ENCODE data around the gene CORT.
"Not testable (repeated sequence)": the region's sequence is repeated elsewhere in the genome, so short reads cannot be mapped to it uniquely, and the experiment has no call there.

Gene CORT, protein sequence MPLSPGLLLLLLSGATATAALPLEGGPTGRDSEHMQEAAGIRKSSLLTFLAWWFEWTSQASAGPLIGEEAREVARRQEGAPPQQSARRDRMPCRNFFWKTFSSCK

DNA sequence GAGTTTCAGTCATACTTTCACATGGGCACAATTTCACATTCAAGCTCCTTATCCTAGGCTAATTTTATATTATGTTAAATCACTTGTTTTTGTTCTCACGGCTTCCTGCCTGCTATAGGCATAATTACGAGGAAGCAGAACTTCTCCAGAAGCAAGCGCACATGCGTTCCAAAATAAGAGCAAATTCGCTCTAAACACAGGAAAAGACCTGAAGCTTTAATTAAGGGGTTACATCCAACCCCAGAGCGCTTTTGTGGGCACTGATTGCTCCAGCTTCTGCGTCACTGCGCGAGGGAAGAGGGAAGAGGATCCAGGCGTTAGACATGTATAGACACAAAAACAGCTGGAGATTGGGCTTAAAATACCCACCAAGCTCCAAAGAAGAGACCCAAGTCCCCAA lies at the start of gene CORT:
CORT (plus strand) TSS at position 281 of the 400 bp plus-strand sequence. CDS start 193 bp downstream, outside the sequence.
- no peak for DNase-seq
- Mint-ChIP-seq H3K4me3 (no peak within 1 kb of the TSS), H3K4me1 (no peaks in the 10 kb centered on the region), H3K27me3 (peaks cover 11% of the 10 kb centered on the region), H3K27ac (peak within 1 kb of the TSS in 1 of 2 donors; percentile 79), H3K9me3 (no peaks in the 10 kb centered on the region)
- no peak for ATAC-seq

DNA sequence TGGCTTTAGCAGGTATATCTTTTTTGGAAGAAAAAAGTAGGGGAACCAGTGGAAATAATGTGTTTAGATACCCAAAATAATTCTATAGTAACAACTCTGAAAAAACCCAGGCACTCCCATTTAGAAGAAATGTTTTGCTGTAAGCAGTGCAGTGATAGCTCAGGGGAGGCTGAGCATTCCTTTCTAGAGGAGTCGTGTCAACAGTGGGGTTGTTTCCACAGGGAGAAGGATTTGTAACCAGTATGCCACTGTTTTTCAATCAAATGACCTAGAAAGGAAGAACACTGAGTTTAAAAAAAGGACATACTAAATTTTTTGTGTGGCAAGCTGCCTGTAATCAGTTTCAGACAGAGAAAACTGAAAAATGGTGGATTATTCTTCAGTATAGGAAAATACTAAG lies 48.5 kb upstream of the CORT start:
- Mint-ChIP-seq H3K4me3 (no peak overlapping the region), H3K4me1 (peaks cover 35% of the 10 kb centered on the region), H3K27ac (no peak overlapping the region), H3K27me3 (no peaks in the 10 kb centered on the region), H3K9me3 (no peaks in the 10 kb centered on the region)
- no peak for DNase-seq
- no peak for ATAC-seq

DNA sequence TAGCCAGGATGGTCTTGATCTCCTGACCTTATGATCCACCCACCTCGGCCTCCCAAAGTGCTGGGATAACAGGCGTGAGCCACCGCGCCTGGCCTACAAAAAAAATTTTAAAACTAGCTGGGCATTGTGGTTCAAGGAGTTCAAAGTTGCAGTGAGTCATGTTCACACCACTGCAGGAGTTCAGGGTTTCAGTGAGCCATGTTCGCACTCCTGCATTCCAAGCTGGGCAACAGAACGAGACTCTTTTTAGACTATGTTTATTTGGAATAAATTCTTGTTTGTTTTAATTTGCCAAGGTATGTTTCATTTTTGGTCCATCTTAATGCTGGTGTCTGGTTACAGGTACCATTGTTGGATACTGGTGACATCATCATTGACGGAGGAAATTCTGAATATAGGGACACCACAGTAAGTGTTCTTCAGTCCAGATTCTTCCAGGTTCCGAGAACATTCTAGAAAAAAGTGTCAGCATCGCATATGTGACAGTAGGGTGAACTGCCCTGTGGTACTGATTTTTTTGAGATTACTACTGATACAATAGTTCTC lies 47.0 kb upstream of the CORT start:
- Mint-ChIP-seq H3K4me1 (peaks cover 34% of the 10 kb centered on the region), H3K9me3 (no peaks in the 10 kb centered on the region), H3K27ac (no peak overlapping the region), H3K27me3 (no peaks in the 10 kb centered on the region), H3K4me3 (no peak overlapping the region)
- DNase-seq (no peak), ATAC-seq (no peak)

DNA sequence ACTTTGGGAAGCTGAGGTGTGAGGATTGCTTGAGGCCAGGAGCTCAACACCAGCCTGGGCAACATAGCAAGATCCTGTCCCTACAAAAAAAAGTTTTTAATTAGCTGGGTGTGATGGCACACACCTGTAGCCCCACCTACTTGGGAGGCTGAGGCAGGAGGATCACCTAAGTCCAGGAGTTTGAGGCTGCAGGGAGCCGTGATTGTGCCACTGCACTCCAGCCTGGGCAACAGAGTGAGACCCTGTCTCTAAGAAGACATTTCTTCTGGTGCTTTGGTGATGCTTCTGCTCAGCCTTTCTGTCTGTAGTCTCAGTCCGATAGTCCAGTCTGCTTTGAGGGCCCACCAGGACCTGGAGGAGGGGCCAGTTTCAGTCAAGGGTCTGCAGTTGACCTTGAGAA lies 42.6 kb upstream of the CORT start:
- H3K27ac Mint-ChIP-seq: peak overlapping the region in 1 of 2 donors; percentile 9
- no peaks in the 10 kb centered on the region for H3K27me3 Mint-ChIP-seq
- H3K9me3 Mint-ChIP-seq: no peaks in the 10 kb centered on the region
- no peak for ATAC-seq
- peaks cover 4% of the 10 kb centered on the region for H3K4me1 Mint-ChIP-seq
- no peak overlapping the region for H3K4me3 Mint-ChIP-seq
- DNase-seq: no peak

DNA sequence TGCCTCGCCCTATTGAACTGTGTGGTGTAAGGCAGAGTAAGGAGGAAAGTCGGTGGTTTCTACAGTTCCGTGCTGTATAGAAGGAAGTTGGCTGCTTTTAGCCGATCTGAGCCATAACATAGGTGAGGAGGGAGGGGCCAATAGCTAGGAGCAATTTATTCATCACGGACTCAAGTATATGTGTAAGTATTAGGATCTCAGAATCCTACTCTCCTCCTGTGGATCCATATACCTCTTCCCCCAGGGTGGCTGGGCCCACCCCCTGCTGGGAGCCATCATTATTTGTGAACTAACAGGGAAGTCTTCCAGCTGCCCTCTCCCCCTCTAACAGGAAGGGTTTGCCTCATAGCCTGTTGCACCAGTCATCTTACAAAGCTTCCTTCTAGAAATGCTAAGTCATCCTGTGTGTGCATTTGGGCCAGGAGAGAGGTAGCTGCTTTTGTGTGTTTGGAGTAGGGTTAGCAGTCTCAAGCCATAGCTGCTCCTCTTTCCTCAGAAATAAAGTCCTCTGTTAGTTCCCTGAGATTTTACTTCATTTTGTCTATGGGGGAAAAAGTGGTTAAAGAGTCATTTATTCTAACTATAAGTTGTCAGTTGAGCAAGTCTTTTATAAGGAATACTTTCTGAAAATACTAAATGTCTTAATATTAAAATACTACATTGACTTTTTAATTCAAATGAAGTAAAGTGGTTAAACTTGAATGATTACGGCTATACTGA lies 34.5 kb upstream of the CORT start:
- no peak for DNase-seq
- Mint-ChIP-seq H3K9me3 (no peaks in the 10 kb centered on the region), H3K4me3 (no peak overlapping the region), H3K27ac (peak overlapping the region; percentile 87 to 94), H3K4me1 (peaks cover 8% of the 10 kb centered on the region), H3K27me3 (no peaks in the 10 kb centered on the region)
- peak; percentile 42 for ATAC-seq

DNA sequence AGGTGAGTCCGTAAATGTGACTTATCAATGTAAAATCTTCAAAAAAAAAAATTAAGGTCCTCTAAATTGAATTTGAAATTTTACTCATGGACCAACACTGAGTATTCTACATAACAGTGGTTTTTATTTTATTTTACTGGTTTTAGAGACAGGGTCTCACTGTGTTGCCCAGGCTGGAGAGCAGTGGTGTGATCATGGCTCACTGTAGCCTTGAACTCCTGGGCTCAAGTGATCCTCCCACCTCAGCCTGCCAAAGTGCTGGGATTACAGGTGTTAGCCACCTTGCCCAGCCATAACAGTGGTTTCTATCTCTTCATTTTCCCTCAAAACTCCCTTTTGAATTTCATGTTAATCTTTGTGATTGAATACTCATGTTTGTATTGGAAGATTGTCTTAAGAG lies 33.9 kb upstream of the CORT start:
- ATAC-seq, H3K9me3 Mint-ChIP-seq, H3K4me1 Mint-ChIP-seq, H3K4me3 Mint-ChIP-seq, DNase-seq, H3K27me3 Mint-ChIP-seq: not testable (repeated sequence)
- peak overlapping the region in 1 of 2 donors; percentile 46 for H3K27ac Mint-ChIP-seq

DNA sequence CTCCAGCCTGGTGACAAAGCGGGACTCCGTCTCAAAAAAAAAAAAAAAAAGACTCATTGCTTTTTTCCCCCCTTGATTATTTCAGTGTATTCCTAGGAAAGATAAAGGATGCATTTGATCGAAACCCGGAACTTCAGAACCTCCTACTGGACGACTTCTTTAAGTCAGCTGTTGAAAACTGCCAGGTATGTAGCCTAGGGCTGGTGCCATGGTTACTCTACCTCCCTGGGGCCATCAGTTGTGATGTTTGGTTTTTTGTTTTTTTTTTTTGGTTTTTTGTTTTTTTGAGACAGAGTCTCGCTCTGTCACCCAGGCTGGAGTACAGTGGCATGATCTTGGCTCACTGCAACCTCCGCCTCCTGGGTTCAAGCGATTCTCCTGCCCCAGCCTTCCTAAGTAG lies 31.1 kb upstream of the CORT start:
- H3K4me1 Mint-ChIP-seq, H3K27me3 Mint-ChIP-seq, H3K4me3 Mint-ChIP-seq, DNase-seq, H3K9me3 Mint-ChIP-seq, ATAC-seq: not testable (repeated sequence)
- H3K27ac Mint-ChIP-seq: peak overlapping the region in 1 of 2 donors; percentile 27

DNA sequence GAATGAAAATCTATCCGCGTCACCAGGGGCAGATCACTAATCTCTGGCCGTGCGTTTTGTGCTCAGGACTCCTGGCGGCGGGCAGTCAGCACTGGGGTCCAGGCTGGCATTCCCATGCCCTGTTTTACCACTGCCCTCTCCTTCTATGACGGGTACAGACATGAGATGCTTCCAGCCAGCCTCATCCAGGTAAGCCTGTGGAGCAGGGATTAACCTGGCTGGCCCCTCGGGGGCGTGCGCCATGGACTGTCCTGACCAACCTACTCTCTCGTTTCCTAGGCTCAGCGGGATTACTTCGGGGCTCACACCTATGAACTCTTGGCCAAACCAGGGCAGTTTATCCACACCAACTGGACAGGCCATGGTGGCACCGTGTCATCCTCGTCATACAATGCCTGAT lies 30.5 kb upstream of the CORT start:
- peak overlapping the region; percentile 81 to 91 for H3K27ac Mint-ChIP-seq

DNA sequence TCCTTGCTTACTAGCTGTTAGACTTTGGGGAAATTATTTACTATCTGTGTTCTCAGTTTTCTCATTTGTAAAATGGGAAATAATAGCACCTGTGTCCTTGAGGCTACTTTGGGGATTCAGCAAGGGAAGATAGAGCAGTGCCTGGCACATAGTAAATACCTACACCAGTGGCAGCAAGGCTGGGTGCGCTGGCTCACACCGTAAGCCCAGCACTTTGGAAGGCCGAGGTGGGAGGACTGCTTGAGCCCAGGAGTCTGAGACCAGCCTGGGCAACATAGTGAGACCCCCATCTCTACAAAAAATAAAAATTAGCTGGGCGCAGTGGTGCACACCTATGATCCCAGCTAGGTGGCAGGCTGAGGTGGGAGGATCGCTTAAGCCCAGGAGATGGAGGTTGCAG lies 28.2 kb upstream of the CORT start:
- Mint-ChIP-seq H3K27ac (no peak overlapping the region), H3K9me3 (no peaks in the 10 kb centered on the region), H3K4me1 (no peaks in the 10 kb centered on the region), H3K4me3 (no peak overlapping the region), H3K27me3 (no peaks in the 10 kb centered on the region)
- ATAC-seq: no peak
- DNase-seq: no peak

More for the DNA sequence above, 30.5 kb upstream of the CORT start:
- Mint-ChIP-seq H3K4me1 (peaks cover 8% of the 10 kb centered on the region), H3K9me3 (no peaks in the 10 kb centered on the region), H3K27me3 (no peaks in the 10 kb centered on the region), H3K4me3 (no peak overlapping the region)
- ATAC-seq (no peak), DNase-seq (no peak)

DNA sequence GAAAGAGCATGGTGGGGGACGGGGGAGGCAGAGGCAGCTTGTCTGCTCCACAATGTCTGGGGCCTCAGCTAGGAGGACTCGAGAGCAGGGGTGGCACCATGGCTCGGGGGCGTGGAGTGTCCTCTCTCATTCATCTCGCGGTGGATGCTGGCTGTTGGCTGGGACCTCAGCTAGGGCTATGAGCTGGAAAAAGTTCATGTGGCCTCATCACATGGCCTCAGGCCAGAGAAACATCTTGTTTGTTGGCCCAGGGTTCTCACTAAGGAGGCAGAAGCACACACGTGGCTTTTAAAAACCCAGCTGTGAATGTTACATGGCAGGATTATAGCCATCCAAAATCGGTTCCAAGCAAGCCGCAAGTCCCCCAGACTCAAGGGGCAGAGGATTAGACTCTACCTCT lies 25.8 kb upstream of the CORT start:
- DNase-seq: no peak
- no peak overlapping the region for H3K27ac Mint-ChIP-seq

DNA sequence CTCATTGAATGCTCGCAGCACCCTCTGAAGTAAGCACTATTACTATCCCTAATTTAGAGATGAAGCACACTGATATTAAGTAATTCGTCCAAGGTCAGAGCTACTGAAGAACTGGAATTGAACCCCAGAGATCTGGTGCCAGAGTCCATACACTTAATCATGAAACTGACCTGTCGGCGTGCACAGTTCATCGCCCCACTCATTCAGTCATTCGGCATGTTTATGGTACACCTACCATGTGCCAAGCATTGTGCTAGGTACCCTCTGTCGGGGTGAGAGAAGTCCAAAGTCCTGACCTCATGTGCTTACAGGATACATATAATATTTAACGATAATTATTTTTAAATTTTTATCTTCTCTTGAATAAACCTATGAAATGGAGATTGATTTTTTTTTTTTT lies 25.2 kb upstream of the CORT start:
- H3K9me3 Mint-ChIP-seq: no peaks in the 10 kb centered on the region
- DNase-seq: no peak
- H3K27me3 Mint-ChIP-seq: no peaks in the 10 kb centered on the region
- H3K4me1 Mint-ChIP-seq: peaks cover 16% of the 10 kb centered on the region
- H3K27ac Mint-ChIP-seq: no peak overlapping the region
- ATAC-seq: no peak
- no peak overlapping the region for H3K4me3 Mint-ChIP-seq

More for the DNA sequence above, 25.8 kb upstream of the CORT start:
- Mint-ChIP-seq H3K27me3 (no peaks in the 10 kb centered on the region), H3K4me1 (peaks cover 10% of the 10 kb centered on the region), H3K9me3 (no peaks in the 10 kb centered on the region), H3K4me3 (no peak overlapping the region)
- no peak for ATAC-seq

DNA sequence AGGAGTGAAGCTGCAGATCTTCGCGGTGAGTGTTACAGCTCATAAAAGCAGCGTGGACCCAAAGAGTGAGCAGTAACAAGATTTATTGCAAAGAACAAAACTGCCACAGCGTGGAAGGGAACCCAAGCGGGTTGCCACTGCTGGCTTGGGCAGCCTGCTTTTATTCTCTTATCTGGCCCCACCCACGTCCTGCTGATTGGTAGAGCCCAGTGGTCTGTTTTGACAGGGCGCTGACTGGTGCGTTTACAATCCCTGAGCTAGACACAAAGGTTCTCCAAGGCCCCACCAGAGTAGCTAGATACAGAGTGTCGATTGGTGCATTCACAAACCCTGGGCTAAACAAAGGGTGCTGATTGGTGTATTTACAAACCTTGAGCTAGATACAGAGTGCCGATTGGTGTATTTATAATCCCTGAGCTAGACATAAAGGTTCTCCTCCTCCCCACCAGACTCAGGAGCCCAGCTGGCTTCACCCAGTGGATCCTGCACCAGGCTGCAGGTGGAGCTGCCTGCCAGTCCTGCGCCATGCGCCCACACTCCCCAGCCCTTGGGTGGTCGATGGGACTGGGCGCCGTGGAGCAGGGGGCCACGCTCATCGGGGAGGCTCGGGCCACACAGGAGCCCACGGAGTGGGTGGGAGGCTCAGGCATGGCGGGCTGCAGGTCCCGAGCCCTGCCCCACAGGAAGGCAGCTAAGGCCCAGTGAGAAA lies 23.9 kb upstream of the CORT start:
- H3K27me3 Mint-ChIP-seq, H3K27ac Mint-ChIP-seq, ATAC-seq, H3K4me3 Mint-ChIP-seq, DNase-seq, H3K9me3 Mint-ChIP-seq: not testable (repeated sequence)
- H3K4me1 Mint-ChIP-seq: peaks cover 25% of the 10 kb centered on the region

DNA sequence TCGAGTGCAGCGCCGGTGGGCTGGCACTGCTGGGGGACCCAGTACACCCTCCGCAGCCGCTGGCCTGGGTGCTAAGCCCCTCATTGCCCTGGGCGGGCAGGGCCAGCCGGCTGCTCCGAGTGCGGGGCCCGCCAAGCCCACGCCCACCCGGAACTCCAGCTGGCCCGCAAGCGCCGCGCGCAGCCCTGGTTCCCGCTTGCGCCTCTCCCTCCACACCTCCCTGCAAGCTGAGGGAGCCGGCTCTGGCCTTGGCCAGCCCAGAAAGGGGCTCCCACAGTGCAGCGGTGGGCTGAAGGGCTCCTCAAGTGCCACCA lies 23.3 kb upstream of the CORT start:
- H3K27me3 Mint-ChIP-seq, H3K27ac Mint-ChIP-seq: not testable (repeated sequence)

DNA sequence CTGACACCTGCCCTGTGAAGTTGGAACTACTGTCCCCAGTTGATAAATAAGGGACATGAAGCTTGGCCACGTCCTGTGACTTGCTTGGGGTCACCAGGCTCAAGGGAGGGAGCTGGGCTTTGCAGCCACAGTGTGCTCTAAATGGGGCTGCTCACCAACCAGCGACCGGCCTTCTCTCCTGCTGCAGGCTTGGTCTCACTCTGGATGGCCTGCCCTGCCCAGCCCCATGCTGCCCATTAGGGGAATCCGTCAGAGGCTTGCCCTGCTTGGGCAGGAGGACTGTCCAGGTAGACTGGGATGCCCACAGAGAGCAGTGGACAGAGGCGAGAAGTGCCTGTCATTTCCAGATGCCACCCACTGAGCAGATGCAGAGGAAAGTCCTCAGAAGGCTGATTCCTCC lies 20.8 kb upstream of the CORT start:
- DNase-seq (no peak), ATAC-seq (no peak)
- Mint-ChIP-seq H3K4me3 (peak overlapping the region in 1 of 2 donors; percentile 19), H3K9me3 (no peaks in the 10 kb centered on the region), H3K27me3 (no peaks in the 10 kb centered on the region), H3K27ac (no peak overlapping the region), H3K4me1 (peaks cover 36% of the 10 kb centered on the region)

More for the DNA sequence above, 23.3 kb upstream of the CORT start:
- not testable (repeated sequence) for ATAC-seq, DNase-seq, H3K4me3 Mint-ChIP-seq, H3K9me3 Mint-ChIP-seq
- peaks cover 30% of the 10 kb centered on the region for H3K4me1 Mint-ChIP-seq

DNA sequence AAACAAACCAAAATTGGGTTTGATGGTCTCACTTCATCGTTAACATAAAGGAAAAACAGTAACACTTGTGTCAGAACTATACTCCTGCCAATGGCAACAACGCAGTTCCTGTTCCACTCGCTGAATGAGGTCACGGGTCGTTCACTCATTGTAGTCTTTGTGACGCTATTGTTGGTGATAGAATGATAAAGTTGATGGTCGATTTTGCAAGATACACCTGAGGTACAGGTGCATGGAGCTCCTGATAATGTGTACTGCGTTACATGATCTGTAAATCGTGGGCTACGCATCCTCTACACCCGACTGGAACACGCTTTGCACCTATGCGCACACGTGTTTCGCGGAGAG lies 20.0 kb upstream of the CORT start:
- Mint-ChIP-seq H3K27ac (peak overlapping the region in 1 of 2 donors; percentile 99), H3K9me3 (no peaks in the 10 kb centered on the region), H3K27me3 (no peaks in the 10 kb centered on the region), H3K4me1 (peaks cover 36% of the 10 kb centered on the region), H3K4me3 (peak overlapping the region; percentile 96 to 98)
- ATAC-seq: peak; percentile 1
- peak in 1 of 2 donors; percentile 17 for DNase-seq
